ENCODE data around the gene PRTG.

- TF ChIP-seq CTCF (IDR thresholded peaks at IDR 0.05) (no peak), ZFX (IDR thresholded peaks at IDR 0.05; ENCODE audit: borderline replicate concordance) (no peak)
Measured at GRCh38 chr15:55770261-55770660, 27.3 kb upstream of the PRTG start.
